Measurements from ENCODE around the gene ARFGAP3. TPM values are rescaled to one million over a fixed set of nuclear protein-coding genes. Genes with fewer than 3 reads are reported as not detected.

The ARFGAP3 gene
- total RNA-seq, 1 donor from 2014 or later, result 28.4 TPM

GRCh38 chr22:42873356-42873755 lies 16.3 kb upstream of the ARFGAP3 start:
- Mint-ChIP-seq H3K4me3 (no peak overlapping the region), H3K27me3 (ENCODE audit: low read depth) (no peaks in the 10 kb centered on the region), H3K4me1 (no peaks in the 10 kb centered on the region), H3K27ac (ENCODE audit: unreplicated experiment) (no peak overlapping the region), H3K9me3 (no peaks in the 10 kb centered on the region), H3K36me3 (ENCODE audit: low read depth) (no peaks in the 10 kb centered on the region)
- TF ChIP-seq CTCF (conservative IDR thresholded peaks at IDR 0.05), result no peak
- no peak for DNase-seq (ENCODE audit: low read depth, low spot score)

GRCh38 chr22:42872821-42873220 lies 15.7 kb upstream of the ARFGAP3 start:
- Mint-ChIP-seq H3K27ac (ENCODE audit: unreplicated experiment) (peak overlapping the region; percentile 81), H3K27me3 (ENCODE audit: low read depth) (no peaks in the 10 kb centered on the region), H3K4me3 (no peak overlapping the region), H3K4me1 (peaks cover under 1% of the 10 kb centered on the region), H3K9me3 (no peaks in the 10 kb centered on the region), H3K36me3 (ENCODE audit: low read depth) (no peaks in the 10 kb centered on the region)
- DNase-seq (ENCODE audit: low read depth, low spot score), result no peak
- TF ChIP-seq CTCF (conservative IDR thresholded peaks at IDR 0.05), result no peak

GRCh38 chr22:42871146-42872050 lies 14.3 kb upstream of the ARFGAP3 start:
- no peaks in the 10 kb centered on the region for H3K27me3 Mint-ChIP-seq (ENCODE audit: low read depth)
- no peak overlapping the region for H3K4me3 Mint-ChIP-seq
- DNase-seq (ENCODE audit: low read depth, low spot score), result no peak
- H3K27ac Mint-ChIP-seq (ENCODE audit: unreplicated experiment), result no peak overlapping the region
- H3K4me1 Mint-ChIP-seq, result peaks cover 3% of the 10 kb centered on the region
- H3K9me3 Mint-ChIP-seq, result no peaks in the 10 kb centered on the region
- no peak for TF ChIP-seq CTCF (conservative IDR thresholded peaks at IDR 0.05)
- H3K36me3 Mint-ChIP-seq (ENCODE audit: low read depth), result no peaks in the 10 kb centered on the region

- H3K36me3 Mint-ChIP-seq (ENCODE audit: low read depth), result no peaks in the 10 kb centered on the region
- no peak for TF ChIP-seq CTCF (conservative IDR thresholded peaks at IDR 0.05)
- peaks cover 3% of the 10 kb centered on the region for H3K4me1 Mint-ChIP-seq
- H3K27ac Mint-ChIP-seq (ENCODE audit: unreplicated experiment), result peak overlapping the region; percentile 9
- H3K9me3 Mint-ChIP-seq, result no peaks in the 10 kb centered on the region
- H3K27me3 Mint-ChIP-seq (ENCODE audit: low read depth), result no peaks in the 10 kb centered on the region
- DNase-seq (ENCODE audit: low read depth, low spot score), result no peak
- H3K4me3 Mint-ChIP-seq, result peak overlapping the region; percentile 49
Measured at GRCh38 chr22:42869888-42870480, 12.9 kb upstream of the ARFGAP3 start.

GRCh38 chr22:42869463-42869862 lies 12.4 kb upstream of the ARFGAP3 start:
- Mint-ChIP-seq H3K4me1 (peaks cover 3% of the 10 kb centered on the region), H3K4me3 (no peak overlapping the region), H3K27me3 (ENCODE audit: low read depth) (no peaks in the 10 kb centered on the region), H3K9me3 (no peaks in the 10 kb centered on the region), H3K27ac (ENCODE audit: unreplicated experiment) (peak overlapping the region; percentile 43), H3K36me3 (ENCODE audit: low read depth) (no peaks in the 10 kb centered on the region)
- TF ChIP-seq CTCF (conservative IDR thresholded peaks at IDR 0.05), result no peak
- DNase-seq (ENCODE audit: low read depth, low spot score), result no peak

All from neural crest cell (in vitro differentiated cells).